ENCODE results near the gene EML4. TPM values are rescaled to one million over a fixed set of nuclear protein-coding genes. Genes with fewer than 3 reads are reported as not detected.
"Not testable (repeated sequence)": the region's sequence is repeated elsewhere in the genome, so short reads cannot be mapped to it uniquely, and the experiment has no call there.

EML4 gene
- total and polyA plus RNA-seq, 2 donors (not counting 1 experiment from before 2014, with no cell fraction given): 49.4 to 134 TPM

DNA sequence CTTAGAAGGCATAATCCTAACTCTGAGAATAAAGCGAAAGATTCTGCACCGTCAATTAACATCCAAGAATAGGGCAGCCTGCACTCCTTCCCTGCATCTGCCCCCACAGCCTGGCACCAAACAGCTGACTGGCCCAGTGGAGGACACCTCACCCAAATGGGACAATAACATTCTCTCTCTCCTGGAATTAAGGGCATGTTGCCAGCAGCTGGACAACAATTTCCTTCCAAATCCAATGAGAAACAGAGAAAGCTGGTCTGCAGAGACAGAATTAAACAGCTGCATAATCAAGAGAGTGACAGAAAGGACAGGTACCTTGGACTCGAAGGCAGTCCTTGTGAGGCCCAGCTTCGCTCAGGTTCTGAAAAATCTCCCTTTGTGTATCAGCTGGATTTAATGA, 176.8 kb downstream of the EML4 start:
- Mint-ChIP-seq H3K27ac (no peak overlapping the region), H3K27me3 (no peaks in the 10 kb centered on the region), H3K9me3 (ENCODE audit: insufficient read depth) (no peaks in the 10 kb centered on the region), H3K4me3 (no peak overlapping the region), H3K4me1 (no peaks in the 10 kb centered on the region)
- 100% methylated on average over 4 of the region's 4 CpGs for WGBS (ENCODE audit: insufficient coverage)
- ChIA-PET CTCF (no interaction called here), POLR2A (no interaction called here)
- Histone ChIP-seq H3K4me1 (ENCODE audit: control insufficient read depth in 2 of 2, insufficient read depth in 2 of 2, low read length in 2 of 2) (no peaks in the 10 kb centered on the region), H3K4me2 (replicated peaks; ENCODE audit: low read depth, low read length, poor library complexity, severe bottlenecking) (no peak overlapping the region), H3K79me2 (ENCODE audit: control insufficient read depth, insufficient read depth, low read length) (peaks cover 51% of the 10 kb centered on the region), H2AFZ (ENCODE audit: insufficient read depth, low read depth, low read length, poor library complexity, severe bottlenecking) (no peak overlapping the region), H3K27me3 (replicated peaks in 1 of 4; ENCODE audit: control extremely low read depth in 1 of 4, control insufficient read depth in 3 of 4, insufficient read depth in 4 of 4, low read length in 3 of 4) (no peaks in the 10 kb centered on the region), H3K9me3 (ENCODE audit: control extremely low read depth in 1 of 3, control insufficient read depth in 2 of 3, insufficient read depth in 1 of 3, low read length in 2 of 3) (no peaks in the 10 kb centered on the region), H4K20me1 (ENCODE audit: control insufficient read depth, insufficient read depth, low read length, poor library complexity, severe bottlenecking) (no peaks in the 10 kb centered on the region), H3K27ac (ENCODE audit: low read length in 2 of 2) (no peak overlapping the region), H3K4me3 (ENCODE audit: control extremely low read depth in 1 of 5, extremely low read depth in 1 of 5, insufficient read depth in 1 of 5, low read depth in 2 of 5, low read length in 4 of 5) (no peak overlapping the region), H3K36me3 (replicated peaks in 1 of 2; ENCODE audit: control extremely low read depth in 1 of 2, control insufficient read depth in 1 of 2, extremely low read depth in 1 of 2, insufficient read depth in 2 of 2, low read length in 1 of 2) (peaks cover 0 to 27% of the 10 kb centered on the region in 2 experiments), H3K9ac (ENCODE audit: low read length) (no peak overlapping the region)
- no peak for ATAC-seq (ENCODE audit: low read depth)
- intact Hi-C loops (cut with micrococcal nuclease): no loop called here
- DNase-seq: no peak
- TF ChIP-seq, protein P1, sequence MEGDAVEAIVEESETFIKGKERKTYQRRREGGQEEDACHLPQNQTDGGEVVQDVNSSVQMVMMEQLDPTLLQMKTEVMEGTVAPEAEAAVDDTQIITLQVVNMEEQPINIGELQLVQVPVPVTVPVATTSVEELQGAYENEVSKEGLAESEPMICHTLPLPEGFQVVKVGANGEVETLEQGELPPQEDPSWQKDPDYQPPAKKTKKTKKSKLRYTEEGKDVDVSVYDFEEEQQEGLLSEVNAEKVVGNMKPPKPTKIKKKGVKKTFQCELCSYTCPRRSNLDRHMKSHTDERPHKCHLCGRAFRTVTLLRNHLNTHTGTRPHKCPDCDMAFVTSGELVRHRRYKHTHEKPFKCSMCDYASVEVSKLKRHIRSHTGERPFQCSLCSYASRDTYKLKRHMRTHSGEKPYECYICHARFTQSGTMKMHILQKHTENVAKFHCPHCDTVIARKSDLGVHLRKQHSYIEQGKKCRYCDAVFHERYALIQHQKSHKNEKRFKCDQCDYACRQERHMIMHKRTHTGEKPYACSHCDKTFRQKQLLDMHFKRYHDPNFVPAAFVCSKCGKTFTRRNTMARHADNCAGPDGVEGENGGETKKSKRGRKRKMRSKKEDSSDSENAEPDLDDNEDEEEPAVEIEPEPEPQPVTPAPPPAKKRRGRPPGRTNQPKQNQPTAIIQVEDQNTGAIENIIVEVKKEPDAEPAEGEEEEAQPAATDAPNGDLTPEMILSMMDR (IDR thresholded peaks at IDR 0.05): no peak
- TF ChIP-seq EZH2 (IDR thresholded peaks at IDR 0.05; ENCODE audit: borderline replicate concordance, insufficient read depth, low read depth, low read length, poor library complexity, severe bottlenecking): no peak

DNA sequence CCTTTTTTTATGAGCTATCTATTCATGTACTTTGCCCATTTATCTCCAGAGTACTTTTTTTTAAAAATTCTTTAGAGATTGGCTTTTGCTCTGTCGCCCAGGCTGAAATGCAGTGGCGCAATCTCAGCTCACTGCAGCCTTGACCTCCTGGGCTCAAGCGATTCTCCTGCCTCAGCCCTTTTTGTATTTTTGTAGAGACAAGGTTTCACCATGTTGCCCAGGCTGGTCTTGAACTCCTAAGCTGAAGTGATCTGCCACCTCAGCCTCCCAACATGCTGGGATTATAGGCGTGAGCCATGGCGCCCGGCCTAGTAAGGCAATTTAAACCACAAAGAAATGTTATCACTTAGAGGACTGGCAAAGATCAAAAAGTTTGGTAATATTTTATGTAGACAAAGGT, 177.7 kb downstream of the EML4 start:
- WGBS (ENCODE audit: insufficient coverage): 96% methylated on average over 3 of the region's 6 CpGs
- POLR2A ChIA-PET: interaction anchor here (0.7 kb wide), 1 partner anchor 1925 kb away, joined by 3 read pairs; no protein-coding TSS in a partner anchor
- CTCF ChIA-PET; H3K9ac ChIP-seq (ENCODE audit: low read length); H3K4me1 ChIP-seq (ENCODE audit: control insufficient read depth in 2 of 2, insufficient read depth in 2 of 2, low read length in 2 of 2); H3K27me3 Mint-ChIP-seq; H4K20me1 ChIP-seq (ENCODE audit: control insufficient read depth, insufficient read depth, low read length, poor library complexity, severe bottlenecking); H3K4me3 ChIP-seq (ENCODE audit: control extremely low read depth in 1 of 5, extremely low read depth in 1 of 5, insufficient read depth in 1 of 5, low read depth in 2 of 5, low read length in 4 of 5); H3K9me3 ChIP-seq (ENCODE audit: control extremely low read depth in 1 of 3, control insufficient read depth in 2 of 3, insufficient read depth in 1 of 3, low read length in 2 of 3); H3K4me2 ChIP-seq (replicated peaks; ENCODE audit: low read depth, low read length, poor library complexity, severe bottlenecking); H3K4me3 Mint-ChIP-seq; H2AFZ ChIP-seq (ENCODE audit: insufficient read depth, low read depth, low read length, poor library complexity, severe bottlenecking); intact Hi-C loops (cut with micrococcal nuclease); H3K27me3 ChIP-seq (replicated peaks in 1 of 4; ENCODE audit: control extremely low read depth in 1 of 4, control insufficient read depth in 3 of 4, insufficient read depth in 4 of 4, low read length in 3 of 4); H3K27ac ChIP-seq (ENCODE audit: low read length in 2 of 2); H3K9me3 Mint-ChIP-seq (ENCODE audit: insufficient read depth); H3K4me1 Mint-ChIP-seq; DNase-seq; H3K27ac Mint-ChIP-seq; ATAC-seq (ENCODE audit: low read depth): not testable (repeated sequence)
- Histone ChIP-seq H3K36me3 (replicated peaks in 1 of 2; ENCODE audit: control extremely low read depth in 1 of 2, control insufficient read depth in 1 of 2, extremely low read depth in 1 of 2, insufficient read depth in 2 of 2, low read length in 1 of 2) (peaks cover 0 to 35% of the 10 kb centered on the region in 2 experiments), H3K79me2 (ENCODE audit: control insufficient read depth, insufficient read depth, low read length) (peaks cover 53% of the 10 kb centered on the region)

DNA sequence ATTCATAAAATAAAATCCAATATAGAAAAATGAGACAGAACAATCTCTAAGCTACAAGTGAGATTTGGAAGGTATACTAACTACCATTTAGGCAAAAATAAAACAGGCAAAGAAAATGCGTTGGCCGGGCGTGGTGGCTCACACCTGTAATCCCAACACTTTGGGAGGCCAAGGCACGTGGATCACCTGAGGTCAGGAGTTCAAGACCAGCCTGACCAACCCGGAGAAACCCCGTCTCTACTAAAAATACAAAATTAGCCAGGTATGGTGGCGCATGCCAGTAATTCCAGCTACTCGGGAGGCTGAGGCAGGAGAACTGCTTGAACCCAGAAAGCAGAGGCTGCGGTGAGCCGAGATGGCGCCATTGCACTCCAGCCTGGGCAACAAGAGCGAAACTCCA, 178.4 kb downstream of the EML4 start:
- H3K9ac ChIP-seq (ENCODE audit: low read length); H3K4me1 ChIP-seq (ENCODE audit: control insufficient read depth in 2 of 2, insufficient read depth in 2 of 2, low read length in 2 of 2); H3K4me2 ChIP-seq (replicated peaks; ENCODE audit: low read depth, low read length, poor library complexity, severe bottlenecking); H3K4me1 Mint-ChIP-seq; H3K27me3 ChIP-seq (replicated peaks in 1 of 4; ENCODE audit: control extremely low read depth in 1 of 4, control insufficient read depth in 3 of 4, insufficient read depth in 4 of 4, low read length in 3 of 4); H3K4me3 ChIP-seq (ENCODE audit: control extremely low read depth in 1 of 5, extremely low read depth in 1 of 5, insufficient read depth in 1 of 5, low read depth in 2 of 5, low read length in 4 of 5); H3K27me3 Mint-ChIP-seq; H3K27ac Mint-ChIP-seq; H3K27ac ChIP-seq (ENCODE audit: low read length in 2 of 2); H3K9me3 Mint-ChIP-seq (ENCODE audit: insufficient read depth); POLR2A ChIA-PET; H3K9me3 ChIP-seq (ENCODE audit: control extremely low read depth in 1 of 3, control insufficient read depth in 2 of 3, insufficient read depth in 1 of 3, low read length in 2 of 3); H3K4me3 Mint-ChIP-seq; H2AFZ ChIP-seq (ENCODE audit: insufficient read depth, low read depth, low read length, poor library complexity, severe bottlenecking); CTCF ChIA-PET; intact Hi-C loops (cut with micrococcal nuclease); DNase-seq; H4K20me1 ChIP-seq (ENCODE audit: control insufficient read depth, insufficient read depth, low read length, poor library complexity, severe bottlenecking); ATAC-seq (ENCODE audit: low read depth): not testable (repeated sequence)
- H3K79me2 ChIP-seq (ENCODE audit: control insufficient read depth, insufficient read depth, low read length): peaks cover 57% of the 10 kb centered on the region
- WGBS (ENCODE audit: insufficient coverage): 100% methylated on average over 8 of the region's 12 CpGs
- H3K36me3 ChIP-seq (replicated peaks in 1 of 2; ENCODE audit: control extremely low read depth in 1 of 2, control insufficient read depth in 1 of 2, extremely low read depth in 1 of 2, insufficient read depth in 2 of 2, low read length in 1 of 2): peaks cover 0 to 41% of the 10 kb centered on the region in 2 experiments
